Measurements from ENCODE around the gene TEX54. TPM values are rescaled to one million over a fixed set of nuclear protein-coding genes. Genes with fewer than 3 reads are reported as not detected.
A peak's percentile ranks its signal among the peaks of the same experiment; 100 is the strongest.
"Not testable (repeated sequence)": the region's sequence is repeated elsewhere in the genome, so short reads cannot be mapped to it uniquely, and the experiment has no call there.

The TEX54 gene
- polyA plus RNA-seq, 5 donors, result 0.34 to 0.37 TPM; not detected in 3

- peak; percentile 97 to 98 for DNase-seq
These were observed 23.1 kb upstream of the TEX54 start for GRCh38 chr11:62855571-62856332.

GRCh38 chr11:62854825-62855570, 22.4 kb upstream of the TEX54 start:
- DNase-seq, result no peak

- DNase-seq, result no peak
These were observed 21.6 kb upstream of the TEX54 start for GRCh38 chr11:62854013-62854824.

GRCh38 chr11:62853279-62853965, 20.8 kb upstream of the TEX54 start:
- no peak for DNase-seq

- no peak for DNase-seq
These were observed 20.0 kb upstream of the TEX54 start for GRCh38 chr11:62852523-62853188.

GRCh38 chr11:62851807-62852522, 19.3 kb upstream of the TEX54 start:
- DNase-seq, result no peak

DNA sequence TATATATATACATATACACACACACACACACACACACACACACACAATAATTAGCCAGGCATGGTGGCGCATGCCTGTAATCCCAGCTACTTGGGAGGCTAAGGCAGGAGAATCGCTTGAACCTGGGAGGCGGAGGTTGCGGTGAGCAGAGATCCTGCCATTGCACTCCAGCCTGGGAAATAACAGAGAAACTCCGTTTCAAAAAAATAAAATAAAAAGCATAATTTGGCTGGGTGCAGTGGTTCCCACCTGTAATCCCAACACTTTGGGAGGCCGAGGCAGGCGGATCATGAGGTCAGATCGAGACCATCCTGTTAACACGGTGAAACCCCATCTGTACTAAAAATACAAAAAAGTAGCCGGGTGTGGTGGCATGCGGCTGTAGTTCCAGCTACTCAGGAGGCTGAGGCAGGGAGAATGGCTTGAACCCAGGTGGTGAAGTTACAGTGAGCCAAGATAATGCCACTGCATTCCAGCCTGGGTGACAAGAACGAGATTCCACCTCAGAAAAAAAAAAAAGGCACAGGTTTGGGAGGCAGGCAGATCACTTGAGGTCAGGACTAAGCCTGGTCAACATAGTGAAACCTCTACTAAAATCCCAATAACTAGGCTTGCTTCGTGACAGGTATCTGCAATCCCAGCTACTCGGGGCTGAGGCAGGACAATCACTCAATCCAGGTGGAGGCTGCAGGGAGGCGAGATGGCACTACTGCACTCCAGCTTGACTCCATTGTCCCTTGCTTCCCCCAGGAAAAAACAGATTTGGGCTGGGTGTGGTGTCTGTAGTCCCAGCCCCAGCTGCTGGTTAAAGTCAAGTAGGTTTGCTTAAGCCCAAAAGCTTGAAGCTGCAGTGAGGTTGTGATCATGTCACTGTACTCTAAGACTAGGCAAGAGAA, 18.5 kb upstream of the TEX54 start:
- no peak for DNase-seq

DNA sequence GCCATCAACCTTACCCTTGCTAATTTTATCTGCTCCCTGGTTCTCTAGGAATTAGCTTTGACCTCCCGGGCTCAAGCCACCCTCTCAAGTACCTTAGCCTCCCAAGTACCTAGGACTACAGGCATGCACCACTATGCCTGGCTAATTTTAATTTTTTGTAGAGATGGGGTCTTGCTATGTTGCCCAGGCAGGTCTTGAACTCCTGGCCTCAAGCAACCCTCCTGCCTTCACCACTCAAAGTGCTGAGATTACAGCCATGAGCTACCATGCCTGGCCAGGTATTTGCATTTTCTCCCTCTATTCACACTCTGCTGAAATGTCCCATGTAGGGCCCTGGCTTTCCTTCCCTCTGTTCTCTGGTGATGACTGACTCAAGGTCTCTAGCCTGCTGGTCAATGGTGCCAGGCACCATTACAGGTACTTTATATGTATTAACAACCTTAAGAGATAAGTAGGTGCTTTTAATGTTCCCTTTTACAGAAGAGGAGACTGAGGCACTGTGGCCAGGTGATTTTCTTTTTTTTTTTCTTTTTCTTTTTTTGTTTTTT, 15.2 kb upstream of the TEX54 start:
- no peak for DNase-seq

GRCh38 chr11:62846177-62846576, 13.5 kb upstream of the TEX54 start:
- DNase-seq, result no peak

DNA sequence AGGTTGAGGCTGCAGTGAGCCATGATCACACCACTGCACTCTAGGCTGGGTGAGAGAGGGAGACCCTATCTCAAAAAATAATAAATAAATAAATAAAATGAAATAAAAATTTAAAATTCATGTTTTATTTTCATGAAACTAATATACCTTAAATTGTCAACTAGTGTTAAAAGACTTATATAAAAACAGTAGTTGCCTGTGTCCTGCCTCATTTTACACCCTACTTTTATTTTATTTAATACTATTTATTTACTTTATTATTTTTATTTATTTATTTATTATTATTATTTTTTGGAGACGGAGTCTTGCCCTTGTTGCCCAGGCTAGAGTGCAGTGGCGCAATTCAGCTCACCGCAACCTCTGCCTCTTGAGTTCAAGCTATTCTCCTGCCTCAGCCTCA, 11.5 kb upstream of the TEX54 start:
- no peak for DNase-seq

DNA sequence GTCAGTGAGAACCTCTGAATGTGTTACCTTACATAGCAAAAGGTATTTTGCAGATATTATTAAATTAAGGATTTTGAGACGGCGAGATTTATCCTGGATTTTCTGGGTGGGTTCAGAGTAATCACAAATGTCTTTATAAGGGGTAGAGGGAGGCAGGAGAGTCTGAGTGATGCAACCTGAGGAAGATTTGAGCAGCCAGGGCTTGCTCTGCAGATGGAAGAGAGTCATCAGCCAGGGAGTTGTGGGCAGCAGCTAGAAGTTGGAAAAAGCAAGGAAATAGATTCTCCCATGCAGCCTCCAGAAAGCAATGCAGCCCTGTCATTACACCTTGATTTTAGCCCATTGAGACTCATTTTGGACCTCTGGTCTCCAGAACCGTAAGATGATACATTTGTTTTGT, 10.8 kb upstream of the TEX54 start:
- DNase-seq, result no peak

- DNase-seq, result not testable (repeated sequence)
These were observed 10.2 kb upstream of the TEX54 start for GRCh38 chr11:62842891-62843290.

- DNase-seq, result no peak
These were observed 9.6 kb upstream of the TEX54 start for GRCh38 chr11:62842171-62842741.

DNA sequence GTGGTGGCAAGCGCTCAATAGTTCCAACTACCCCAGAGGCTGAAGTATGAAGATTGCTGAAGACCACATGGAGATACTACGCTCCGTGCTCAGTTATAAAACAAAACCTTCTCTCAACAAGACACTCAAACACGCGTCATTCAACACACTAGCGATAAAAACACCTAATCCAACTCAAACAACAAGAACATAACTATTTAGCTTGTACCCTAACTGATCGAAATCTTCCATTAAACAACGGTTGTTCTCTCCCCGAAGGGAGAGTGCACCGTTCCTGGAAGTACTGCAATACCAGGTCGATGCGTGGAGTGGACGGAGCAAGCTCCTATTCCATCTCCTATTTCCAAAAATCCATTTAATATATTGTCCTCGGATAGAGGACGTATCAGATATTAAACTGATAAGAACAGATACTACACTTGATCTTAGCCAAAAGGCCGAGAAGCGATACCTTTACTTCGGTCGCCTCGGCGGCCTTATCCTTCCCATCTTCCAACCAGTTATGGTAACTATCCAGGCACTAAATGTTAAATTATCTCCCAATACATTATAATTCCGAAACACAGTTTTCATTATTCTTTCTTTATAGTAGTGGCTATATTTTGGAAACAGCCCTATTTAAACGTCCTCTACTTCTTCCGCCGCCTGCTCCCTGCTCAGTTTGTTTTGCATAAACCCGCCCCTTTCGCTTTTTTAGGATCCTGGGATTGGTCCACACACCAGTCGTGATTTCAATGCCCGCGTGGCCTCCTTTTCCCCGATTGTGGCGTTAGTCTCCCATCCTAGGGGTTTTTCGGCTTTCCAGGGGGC, 8.9 kb upstream of the TEX54 start:
- peak; percentile 92 to 96 for DNase-seq

DNA sequence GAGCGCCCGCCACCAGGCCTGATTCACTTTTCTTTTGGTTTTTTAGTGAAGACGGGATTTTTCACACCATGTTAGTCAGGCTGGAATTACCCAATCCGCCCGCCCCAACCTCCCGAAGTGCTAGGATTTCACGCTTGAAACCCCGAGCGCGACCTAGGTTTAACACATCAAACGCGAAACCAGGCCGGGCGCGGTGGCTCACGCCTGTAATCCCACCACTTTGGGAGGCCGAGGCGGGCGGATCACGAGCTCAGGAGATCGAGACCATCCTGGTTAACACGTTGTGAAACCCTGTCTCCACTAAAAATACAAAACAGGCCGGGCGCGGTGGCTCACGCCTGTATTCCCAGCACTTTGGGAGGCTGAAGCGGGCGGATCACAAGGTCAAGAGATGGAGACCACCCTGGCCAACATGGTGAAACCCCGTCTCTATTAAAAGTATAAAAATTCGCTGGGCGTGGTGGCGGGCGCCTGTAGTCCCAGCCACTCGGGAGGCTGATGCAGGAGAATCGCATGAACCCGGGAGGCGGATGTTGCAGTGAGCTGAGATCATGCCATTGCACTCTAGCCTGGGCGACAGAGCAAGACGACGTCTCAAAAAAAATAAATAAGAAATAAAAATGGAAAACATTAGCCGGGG, 8.2 kb upstream of the TEX54 start:
- DNase-seq, result not testable (repeated sequence)

DNA sequence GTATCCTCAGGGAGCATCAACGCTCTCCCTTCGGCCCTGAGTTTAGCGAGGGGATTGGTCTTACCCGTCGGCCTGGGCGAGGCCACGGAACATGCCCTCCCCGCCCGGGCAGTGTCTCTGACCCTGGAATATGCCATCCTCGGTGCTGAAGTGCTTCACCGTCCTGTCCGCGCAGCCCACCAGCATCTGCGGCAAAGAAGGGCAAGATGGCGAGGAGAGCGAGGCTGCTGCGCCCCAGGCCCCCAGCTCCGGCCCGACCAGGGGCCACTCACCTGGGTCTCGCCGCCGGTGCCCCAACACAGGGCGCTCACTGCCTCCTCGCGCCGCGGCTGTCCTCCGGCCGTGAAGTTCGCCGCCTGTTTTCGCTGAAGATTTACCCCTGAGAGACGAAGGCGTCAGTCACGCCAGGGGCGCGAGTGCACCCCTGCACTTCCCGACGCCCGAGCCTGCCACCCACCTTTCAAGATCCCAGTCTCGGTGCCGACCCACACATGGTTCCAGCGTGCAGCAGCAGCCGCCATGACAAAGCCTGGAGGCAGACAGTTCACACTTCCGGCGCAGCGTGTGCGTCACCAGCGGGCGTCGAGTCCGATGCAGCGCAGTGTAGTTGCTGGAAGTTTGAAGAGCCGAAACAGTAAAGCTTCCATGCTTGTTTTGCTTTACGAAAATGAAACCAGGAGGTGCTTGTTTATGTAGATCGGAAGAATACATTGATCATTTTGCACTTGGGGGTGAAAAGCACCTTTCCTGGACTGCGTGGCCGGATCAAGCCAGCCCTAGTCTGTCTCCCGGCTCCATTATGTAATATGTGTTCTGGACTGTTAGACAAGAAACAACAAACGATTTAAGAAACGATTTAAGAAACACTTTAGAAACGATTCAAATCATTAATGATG, 6.7 kb upstream of the TEX54 start, which contains the start of gene WDR74:
TSS of gene WDR74 (minus strand) at position 541 of the 896 bp plus-strand sequence. CDS start at position 521, 20 bp downstream.
- peak; percentile 91 to 92 for DNase-seq
